GM19463 (cell line): ENCODE measurements around the gene SOX6.

Experiments
- ATAC-seq: cut with Tn5 transposase; IDR thresholded peaks from one replicate; pipeline ENCODE4 v1.9.1; 2021; ENCODE audit warnings: mild to moderate bottlenecking, moderate library complexity; ENCODE audit not compliant: unreplicated experiment

The SOX6 gene

DNA sequence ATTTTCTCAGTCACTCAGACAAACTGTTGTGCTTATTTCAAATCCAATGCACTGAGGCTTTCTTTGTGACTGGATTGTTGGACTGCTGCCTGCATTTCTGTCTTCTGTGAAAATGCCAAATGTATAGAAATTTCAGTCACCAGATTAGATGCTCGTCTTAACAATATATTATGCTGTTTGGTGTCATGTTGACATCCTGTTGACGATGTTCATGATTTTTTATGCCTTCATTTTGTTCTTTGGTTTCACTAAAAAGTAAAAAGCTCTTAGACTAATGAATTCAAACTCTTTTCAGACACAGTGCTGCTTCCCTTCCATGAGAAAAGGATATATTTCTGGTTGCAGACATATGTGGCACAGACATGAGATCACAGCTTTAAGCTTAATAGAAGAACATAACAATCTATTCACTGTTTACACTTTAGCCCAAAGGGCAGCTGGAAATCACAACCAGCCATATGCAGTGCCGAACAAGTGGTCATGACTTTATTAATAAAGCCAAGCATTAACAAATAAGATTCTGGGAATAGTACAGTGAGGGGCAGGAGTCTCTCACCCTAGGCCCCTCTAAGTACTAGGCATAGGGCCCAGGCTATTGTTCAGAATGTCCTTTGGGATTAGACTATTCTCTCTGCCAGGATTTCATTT lies 9.4 kb upstream of the SOX6 start:
- ATAC-seq: no peak

DNA sequence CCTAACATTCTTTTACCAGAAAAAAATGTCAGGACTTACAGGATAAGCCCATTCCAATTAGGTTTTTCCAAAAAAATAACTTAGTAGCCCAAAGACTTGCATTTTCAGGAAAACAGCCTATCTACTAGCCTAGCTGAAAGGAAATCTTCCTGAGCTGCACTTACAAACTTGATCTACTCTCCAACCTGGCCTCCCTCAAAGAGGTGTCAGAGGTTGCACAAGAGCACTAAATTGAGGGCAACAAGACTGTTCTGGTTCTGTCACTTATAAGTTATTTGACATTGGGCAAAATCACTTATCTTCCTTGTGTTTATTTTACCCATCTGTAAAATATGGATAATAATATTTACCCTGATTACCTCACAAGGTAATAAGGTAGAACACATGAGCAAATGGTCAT lies 7.9 kb upstream of the SOX6 start:
- no peak for ATAC-seq

DNA sequence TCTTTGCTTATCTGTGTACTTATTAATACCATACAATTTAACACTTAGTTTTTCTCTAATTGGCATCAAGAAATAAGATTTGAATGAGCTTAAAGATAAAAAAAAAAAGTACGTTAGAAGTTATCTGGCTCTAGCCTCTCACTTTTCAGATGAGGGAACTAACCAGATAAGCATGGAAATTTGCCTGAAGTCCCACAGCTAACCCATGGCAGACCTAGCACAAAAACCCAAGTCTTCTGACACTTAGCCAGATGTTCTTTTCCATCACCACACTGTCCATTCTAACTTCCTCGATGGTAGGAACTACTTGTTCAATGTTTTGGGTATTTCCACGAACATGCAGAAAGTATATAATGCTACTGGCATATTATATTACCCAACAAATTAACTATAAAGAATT lies 7.4 kb upstream of the SOX6 start:
- no peak for ATAC-seq

GRCh38 chr11:16361108-16361865 lies 4.9 kb upstream of the SOX6 start:
- ATAC-seq: no peak

- no peak for ATAC-seq
Measured at GRCh38 chr11:16359369-16359768, 3.0 kb upstream of the SOX6 start.

- no peak for ATAC-seq
Measured at GRCh38 chr11:16358726-16359125, 2.4 kb upstream of the SOX6 start.

GRCh38 chr11:16357775-16358174 lies 1.4 kb upstream of the SOX6 start:
- ATAC-seq: no peak

DNA sequence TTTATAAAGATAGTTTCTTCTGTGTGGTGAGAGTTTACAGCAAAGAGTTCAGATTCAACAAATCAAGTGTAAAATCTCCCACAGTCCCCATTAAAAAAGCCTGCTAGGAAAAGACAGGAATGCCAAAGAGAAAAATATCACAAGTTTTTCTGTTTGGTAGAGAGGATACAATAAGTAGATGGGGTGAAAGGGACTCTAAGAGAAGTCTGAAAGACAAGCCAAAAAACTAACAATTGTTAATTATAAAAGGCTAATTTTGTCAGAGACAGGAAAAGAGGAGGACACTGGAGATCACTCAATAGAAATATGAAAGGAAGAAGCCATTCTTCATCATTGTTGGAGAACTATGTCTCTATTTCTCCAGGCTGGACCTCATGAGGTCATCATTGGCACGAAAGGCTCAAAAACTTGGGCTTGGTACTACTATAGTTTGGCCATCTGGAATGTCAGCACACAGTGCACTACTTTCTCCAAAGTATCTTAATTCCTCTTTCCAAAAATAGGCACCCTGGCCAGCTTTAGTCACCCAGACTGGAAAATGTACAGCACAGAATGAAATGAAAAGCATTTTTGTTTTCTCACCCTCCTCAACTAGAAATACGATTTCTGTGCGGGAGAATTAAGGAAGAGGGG lies 531 bp upstream of the SOX6 start:
- ATAC-seq: no peak

DNA sequence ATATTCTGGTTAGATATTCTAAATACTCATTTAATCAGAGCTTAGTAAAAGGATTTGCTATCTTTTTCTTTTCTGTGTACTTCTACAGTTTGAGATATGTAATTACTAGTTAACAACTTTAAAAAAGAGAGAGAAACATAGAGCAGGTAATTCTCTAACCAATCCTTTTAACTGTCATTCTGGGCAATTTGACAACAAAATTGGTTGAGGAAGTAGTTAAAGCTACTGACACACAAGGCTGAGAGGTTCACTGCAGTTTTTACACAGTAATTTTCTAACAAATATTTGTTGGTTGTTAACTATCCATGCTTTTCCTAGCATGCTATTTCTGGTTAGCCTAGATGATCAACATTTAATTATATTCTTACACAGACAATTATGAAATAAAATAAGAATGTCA lies 3.6 kb downstream of the SOX6 start:
- no peak for ATAC-seq

- ATAC-seq: no peak
Measured at GRCh38 chr11:16350125-16350524, 6.2 kb downstream of the SOX6 start.

GRCh38 chr11:16347928-16348685 lies 8.2 kb downstream of the SOX6 start:
- ATAC-seq: no peak

DNA sequence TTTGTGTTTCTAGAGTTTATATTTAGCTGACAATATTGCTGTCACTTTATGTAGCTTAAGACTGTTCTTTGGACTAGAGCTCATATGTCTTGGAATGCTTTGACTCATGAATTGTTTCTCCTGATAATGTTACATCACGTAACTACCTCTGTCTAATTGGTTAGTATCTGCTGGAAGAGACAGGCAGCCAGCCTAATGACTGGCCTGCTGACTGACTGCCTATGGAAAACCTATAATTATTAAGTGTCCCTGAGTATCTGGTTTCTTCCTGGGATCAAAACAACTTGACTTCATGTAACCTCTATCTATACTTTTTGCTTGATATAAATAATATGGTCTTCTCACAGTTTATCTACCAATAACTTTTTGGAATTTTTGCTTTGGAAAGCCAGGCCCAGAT lies 9.4 kb downstream of the SOX6 start:
- no peak for ATAC-seq

DNA sequence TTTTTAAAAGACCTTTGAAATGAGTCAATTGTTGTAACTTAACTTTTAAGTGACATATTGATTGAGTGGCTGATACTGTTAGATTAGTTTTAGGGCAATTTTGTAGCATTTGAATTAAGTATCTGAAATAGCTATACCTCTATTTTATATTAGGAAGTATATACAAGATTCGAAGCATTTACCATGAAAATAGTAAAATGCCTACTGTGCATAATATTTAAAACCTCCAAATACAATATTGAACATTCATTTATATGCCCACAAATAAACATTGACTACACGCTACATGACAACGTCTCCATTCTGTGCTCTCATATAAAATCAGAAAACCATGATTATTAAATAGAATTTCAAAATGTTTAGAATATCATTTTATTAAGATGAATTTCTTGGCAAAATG lies 14.5 kb downstream of the SOX6 start:
- no peak for ATAC-seq

- ATAC-seq: no peak
Measured at GRCh38 chr11:16338393-16338792, 18.0 kb downstream of the SOX6 start.

GRCh38 chr11:16337421-16338213 lies 18.7 kb downstream of the SOX6 start:
- no peak for ATAC-seq

GRCh38 chr11:16336721-16337120 lies 19.6 kb downstream of the SOX6 start:
- ATAC-seq: no peak

DNA sequence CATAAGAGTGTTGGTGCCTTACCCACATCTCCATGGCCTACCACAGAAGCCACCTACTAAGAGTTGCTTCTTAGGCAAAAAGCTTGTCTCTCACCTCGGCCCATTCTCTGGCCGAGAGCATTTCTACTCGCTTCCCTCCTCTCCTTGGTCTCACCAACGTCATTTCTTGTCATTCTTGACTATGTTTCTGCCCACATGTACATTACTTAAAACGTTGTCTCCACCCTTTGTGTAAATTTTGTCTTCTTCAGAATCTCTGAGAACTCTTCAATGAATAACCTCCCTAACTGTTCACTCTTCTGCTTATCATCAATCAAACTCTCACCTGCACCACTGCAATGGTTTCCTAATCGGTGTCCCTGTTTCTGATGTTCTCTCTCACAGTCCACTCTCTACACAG lies 20.1 kb downstream of the SOX6 start:
- ATAC-seq: no peak

- ATAC-seq: no peak
Measured at GRCh38 chr11:16335236-16335962, 20.9 kb downstream of the SOX6 start.

DNA sequence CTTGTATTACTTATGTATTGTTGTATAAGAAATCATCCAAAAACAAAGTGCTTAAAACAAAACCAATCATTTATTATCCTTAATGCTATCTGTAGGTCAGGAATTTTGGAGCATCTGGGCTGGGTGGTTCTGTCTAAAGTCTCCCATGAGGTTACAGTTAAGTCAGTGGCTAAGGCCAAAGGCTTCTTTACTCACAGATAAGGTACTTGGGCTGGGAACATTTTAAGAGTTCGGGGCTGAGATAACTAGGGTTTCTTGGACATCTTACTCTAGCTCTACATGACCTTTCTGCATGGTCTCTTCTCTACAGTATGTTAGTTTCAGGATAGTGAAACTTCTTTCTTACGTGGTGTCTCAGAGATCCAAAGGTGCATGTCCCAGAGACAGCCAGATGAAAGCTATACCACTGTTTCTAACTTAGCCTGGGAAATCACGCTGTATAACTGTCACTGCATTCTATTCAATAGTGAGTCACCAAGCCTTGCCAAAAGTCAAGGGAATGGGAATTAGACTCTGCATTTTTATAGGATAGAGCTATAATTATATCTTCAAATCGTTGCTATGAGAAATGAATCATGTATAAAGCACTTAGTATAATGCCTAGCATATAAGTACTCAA lies 29.6 kb downstream of the SOX6 start:
- no peak for ATAC-seq

GRCh38 chr11:16322190-16322589 lies 34.2 kb downstream of the SOX6 start:
- ATAC-seq: no peak
